ENCODE results near the gene GNS. TPM values are rescaled to one million over a fixed set of nuclear protein-coding genes. Genes with fewer than 3 reads are reported as not detected.

Gene GNS
- total and polyA plus RNA-seq, 7 experiments from 2014 or later: 24.4 to 62.8 (median 36.0) TPM

- Mint-ChIP-seq H3K4me1 (peaks cover 0 to 6% (median 0%) of the 10 kb centered on the region in 7 donors), H3K9me3 (no peaks in the 10 kb centered on the region), H3K36me3 (peaks cover 0 to 3% (median 0%) of the 10 kb centered on the region in 5 donors), H3K27ac (no peak overlapping the region), H3K4me3 (no peak overlapping the region), H3K27me3 (peaks cover 12 to 34% (median 29%) of the 10 kb centered on the region in 5 donors)
- ChIA-PET CTCF (interaction anchor here (2.0 kb wide), 1 partner anchor 253 kb away, joined by 4 read pairs; no protein-coding TSS in a partner anchor), POLR2A (no interaction called here)
- Histone ChIP-seq H3K27me3 (ENCODE audit: control insufficient read depth in 2 of 2, insufficient read depth in 2 of 2, low read length in 2 of 2) (no peaks in the 10 kb centered on the region), H3K9me3 (ENCODE audit: control insufficient read depth in 2 of 3, low read length in 3 of 3) (no peaks in the 10 kb centered on the region), H3K36me3 (ENCODE audit: control insufficient read depth in 2 of 3, insufficient read depth in 3 of 3, low read length in 3 of 3) (no peaks in the 10 kb centered on the region), H3K27ac (ENCODE audit: low read depth, low read length) (no peak overlapping the region), H3K4me1 (ENCODE audit: control insufficient read depth in 2 of 2, insufficient read depth in 2 of 2, low read length in 2 of 2) (no peaks in the 10 kb centered on the region), H3K4me3 (ENCODE audit: low read length) (no peak overlapping the region)
- DNase-seq (no peak), ATAC-seq (peak; percentile 14)
- intact Hi-C loops (cut with micrococcal nuclease): no loop called here
These were observed 41.4 kb upstream of the GNS start for GRCh38 chr12:64800640-64801039.

GRCh38 chr12:64798165-64798564 is 39.0 kb upstream of the GNS start:
- H3K27me3 Mint-ChIP-seq: peaks cover 12 to 34% (median 18%) of the 10 kb centered on the region in 5 donors
- H3K27me3 ChIP-seq (ENCODE audit: control insufficient read depth in 2 of 2, insufficient read depth in 2 of 2, low read length in 2 of 2): no peaks in the 10 kb centered on the region
- no peak overlapping the region for H3K4me3 Mint-ChIP-seq
- no peaks in the 10 kb centered on the region for H3K9me3 ChIP-seq (ENCODE audit: control insufficient read depth in 2 of 3, low read length in 3 of 3)
- intact Hi-C loops (cut with micrococcal nuclease): loop anchor here (5.0 to 10.0 kb wide), 3 partner anchors 251 to 1187 kb away; partner anchors contain the start of gene WIF1 (in 1 of the 2)
- H3K4me1 ChIP-seq (ENCODE audit: control insufficient read depth in 2 of 2, insufficient read depth in 2 of 2, low read length in 2 of 2): no peaks in the 10 kb centered on the region
- ChIA-PET CTCF (interaction anchor here (1.3 kb wide), 1 partner anchor 394 kb away, joined by 3 read pairs; the partner anchor contains the start of gene XPOT), POLR2A (no interaction called here)
- H3K36me3 ChIP-seq (ENCODE audit: control insufficient read depth in 2 of 3, insufficient read depth in 3 of 3, low read length in 3 of 3): no peaks in the 10 kb centered on the region
- H3K9me3 Mint-ChIP-seq: no peaks in the 10 kb centered on the region
- peaks cover 0 to 6% (median 0%) of the 10 kb centered on the region in 7 donors for H3K4me1 Mint-ChIP-seq
- H3K4me3 ChIP-seq (ENCODE audit: low read length): no peak overlapping the region
- H3K36me3 Mint-ChIP-seq: peaks cover 0 to 6% (median 0%) of the 10 kb centered on the region in 5 donors
- H3K27ac Mint-ChIP-seq: no peak overlapping the region
- no peak for ATAC-seq
- no peak overlapping the region for H3K27ac ChIP-seq (ENCODE audit: low read depth, low read length)
- no peak for DNase-seq

- no peaks in the 10 kb centered on the region for H3K36me3 ChIP-seq (ENCODE audit: control insufficient read depth in 2 of 3, insufficient read depth in 3 of 3, low read length in 3 of 3)
- ATAC-seq: no peak
- peaks cover 12 to 31% (median 15%) of the 10 kb centered on the region in 5 donors for H3K27me3 Mint-ChIP-seq
- no peaks in the 10 kb centered on the region for H3K9me3 ChIP-seq (ENCODE audit: control insufficient read depth in 2 of 3, low read length in 3 of 3)
- H3K27ac Mint-ChIP-seq: no peak overlapping the region
- no peak overlapping the region for H3K4me3 Mint-ChIP-seq
- no peak overlapping the region for H3K4me3 ChIP-seq (ENCODE audit: low read length)
- DNase-seq: no peak
- intact Hi-C loops (cut with micrococcal nuclease): loop anchor here (2.0 to 10.0 kb wide), 5 partner anchors 250 to 1290 kb away; partner anchors contain the start of gene WIF1 (in 1 of the 2)
- H3K4me1 ChIP-seq (ENCODE audit: control insufficient read depth in 2 of 2, insufficient read depth in 2 of 2, low read length in 2 of 2): no peaks in the 10 kb centered on the region
- H3K36me3 Mint-ChIP-seq: peaks cover 0 to 6% (median 0%) of the 10 kb centered on the region in 5 donors
- H3K27ac ChIP-seq (ENCODE audit: low read depth, low read length): no peak overlapping the region
- ChIA-PET CTCF (interaction anchor here (0.6 to 2.2 kb wide), 4 partner anchors 13 to 393 kb away, joined by 3 to 9 read pairs (median 3); partner anchors contain the start of gene XPOT), POLR2A (no interaction called here)
- H3K27me3 ChIP-seq (ENCODE audit: control insufficient read depth in 2 of 2, insufficient read depth in 2 of 2, low read length in 2 of 2): no peaks in the 10 kb centered on the region
- H3K9me3 Mint-ChIP-seq: no peaks in the 10 kb centered on the region
- peaks cover 0 to 3% (median 0%) of the 10 kb centered on the region in 7 donors for H3K4me1 Mint-ChIP-seq
These were observed 38.0 kb upstream of the GNS start for GRCh38 chr12:64797156-64797555.

GRCh38 chr12:64796205-64796845 is 37.1 kb upstream of the GNS start:
- Histone ChIP-seq H3K4me1 (ENCODE audit: control insufficient read depth in 2 of 2, insufficient read depth in 2 of 2, low read length in 2 of 2) (no peaks in the 10 kb centered on the region), H3K4me3 (ENCODE audit: low read length) (no peak overlapping the region), H3K27ac (ENCODE audit: low read depth, low read length) (no peak overlapping the region), H3K36me3 (ENCODE audit: control insufficient read depth in 2 of 3, insufficient read depth in 3 of 3, low read length in 3 of 3) (no peaks in the 10 kb centered on the region), H3K9me3 (ENCODE audit: control insufficient read depth in 2 of 3, low read length in 3 of 3) (no peaks in the 10 kb centered on the region), H3K27me3 (ENCODE audit: control insufficient read depth in 2 of 2, insufficient read depth in 2 of 2, low read length in 2 of 2) (no peaks in the 10 kb centered on the region)
- Mint-ChIP-seq H3K27me3 (peaks cover 12 to 28% (median 15%) of the 10 kb centered on the region in 5 donors), H3K4me3 (no peak overlapping the region), H3K9me3 (no peaks in the 10 kb centered on the region), H3K27ac (no peak overlapping the region), H3K4me1 (peaks cover 0 to 3% (median 0%) of the 10 kb centered on the region in 7 donors), H3K36me3 (peaks cover 0 to 6% (median 0%) of the 10 kb centered on the region in 5 donors)
- ChIA-PET POLR2A (interaction anchor here (0.7 kb wide), 2 partner anchors 224 to 247 kb away, joined by 4 to 5 read pairs; no protein-coding TSS in a partner anchor), CTCF (interaction anchor here (0.6 to 2.2 kb wide), 6 partner anchors 13 to 327 kb away, joined by 3 to 9 read pairs (median 3); no protein-coding TSS in a partner anchor)
- intact Hi-C loops (cut with micrococcal nuclease): loop anchor here (1.0 to 10.0 kb wide), 6 partner anchors 247 to 1290 kb away; partner anchors contain the start of gene WIF1 (in 1 of the 2)
- ATAC-seq (peak; percentile 96), DNase-seq (peak in 8 of 9 donors; percentile 33 to 67 (median 58))

- Histone ChIP-seq H3K27ac (ENCODE audit: low read depth, low read length) (no peak overlapping the region), H3K4me1 (ENCODE audit: control insufficient read depth in 2 of 2, insufficient read depth in 2 of 2, low read length in 2 of 2) (no peaks in the 10 kb centered on the region), H3K9me3 (ENCODE audit: control insufficient read depth in 2 of 3, low read length in 3 of 3) (no peaks in the 10 kb centered on the region), H3K4me3 (ENCODE audit: low read length) (no peak overlapping the region), H3K27me3 (ENCODE audit: control insufficient read depth in 2 of 2, insufficient read depth in 2 of 2, low read length in 2 of 2) (no peaks in the 10 kb centered on the region), H3K36me3 (ENCODE audit: control insufficient read depth in 2 of 3, insufficient read depth in 3 of 3, low read length in 3 of 3) (no peaks in the 10 kb centered on the region)
- DNase-seq (no peak), ATAC-seq (no peak)
- Mint-ChIP-seq H3K4me1 (no peaks in the 10 kb centered on the region), H3K36me3 (peaks cover 0 to 5% (median 0%) of the 10 kb centered on the region in 5 donors), H3K27ac (no peak overlapping the region), H3K9me3 (peaks cover 0 to 2% (median 0%) of the 10 kb centered on the region in 11 donors), H3K27me3 (peaks cover 0 to 33% (median 2%) of the 10 kb centered on the region in 5 donors), H3K4me3 (no peak overlapping the region)
- intact Hi-C loops (cut with micrococcal nuclease): loop anchor here in 1 of 2 donors (10.0 kb wide), 1 partner anchor 1190 kb away; no protein-coding TSS in a partner anchor
- CTCF ChIA-PET: no interaction called here
- POLR2A ChIA-PET: no interaction called here
These were observed 35.1 kb upstream of the GNS start for GRCh38 chr12:64794305-64794704.

- Histone ChIP-seq H3K4me3 (ENCODE audit: low read length) (no peak overlapping the region), H3K4me1 (ENCODE audit: control insufficient read depth in 2 of 2, insufficient read depth in 2 of 2, low read length in 2 of 2) (no peaks in the 10 kb centered on the region), H3K27ac (ENCODE audit: low read depth, low read length) (no peak overlapping the region), H3K36me3 (ENCODE audit: control insufficient read depth in 2 of 3, insufficient read depth in 3 of 3, low read length in 3 of 3) (no peaks in the 10 kb centered on the region), H3K27me3 (ENCODE audit: control insufficient read depth in 2 of 2, insufficient read depth in 2 of 2, low read length in 2 of 2) (no peaks in the 10 kb centered on the region), H3K9me3 (ENCODE audit: control insufficient read depth in 2 of 3, low read length in 3 of 3) (no peaks in the 10 kb centered on the region)
- intact Hi-C loops (cut with micrococcal nuclease): loop anchor here in 1 of 2 donors (10.0 kb wide), 1 partner anchor 1191 kb away; no protein-coding TSS in a partner anchor
- H3K4me3 Mint-ChIP-seq: no peak overlapping the region
- H3K27ac Mint-ChIP-seq: no peak overlapping the region
- ATAC-seq (no peak), DNase-seq (no peak)
- H3K4me1 Mint-ChIP-seq: no peaks in the 10 kb centered on the region
- POLR2A ChIA-PET: no interaction called here
- peaks cover 0 to 2% (median 0%) of the 10 kb centered on the region in 11 donors for H3K9me3 Mint-ChIP-seq
- peaks cover 0 to 5% (median 0%) of the 10 kb centered on the region in 5 donors for H3K36me3 Mint-ChIP-seq
- CTCF ChIA-PET: no interaction called here
- H3K27me3 Mint-ChIP-seq: peaks cover 0 to 40% (median 0%) of the 10 kb centered on the region in 5 donors
These were observed 34.4 kb upstream of the GNS start for GRCh38 chr12:64793610-64794009.
